Measurements from ENCODE around the gene LPCAT2.

DNA sequence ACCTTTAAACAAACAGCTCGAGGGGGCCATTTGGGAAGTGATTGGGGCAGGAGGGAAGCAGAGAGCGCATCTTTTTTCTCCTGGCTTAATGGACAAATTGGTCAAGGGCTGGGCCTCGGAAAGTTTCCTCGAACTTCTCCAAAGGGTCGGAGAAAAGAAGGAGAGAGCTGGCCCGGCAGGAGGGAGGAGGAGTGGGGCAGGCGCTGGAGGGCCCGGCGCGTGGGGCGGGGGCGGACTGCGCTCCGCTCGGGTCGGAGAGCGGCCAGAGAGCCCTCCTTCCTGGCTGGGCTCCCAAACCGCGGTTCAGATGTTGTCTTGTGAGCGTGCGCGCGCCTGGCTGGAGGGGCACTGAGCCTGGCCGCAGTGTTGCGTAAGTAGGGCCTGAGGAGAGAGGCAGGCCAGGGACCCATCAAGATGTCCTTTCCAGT is 28.6 kb upstream of the LPCAT2 start:
- TF ChIP-seq, protein P1, sequence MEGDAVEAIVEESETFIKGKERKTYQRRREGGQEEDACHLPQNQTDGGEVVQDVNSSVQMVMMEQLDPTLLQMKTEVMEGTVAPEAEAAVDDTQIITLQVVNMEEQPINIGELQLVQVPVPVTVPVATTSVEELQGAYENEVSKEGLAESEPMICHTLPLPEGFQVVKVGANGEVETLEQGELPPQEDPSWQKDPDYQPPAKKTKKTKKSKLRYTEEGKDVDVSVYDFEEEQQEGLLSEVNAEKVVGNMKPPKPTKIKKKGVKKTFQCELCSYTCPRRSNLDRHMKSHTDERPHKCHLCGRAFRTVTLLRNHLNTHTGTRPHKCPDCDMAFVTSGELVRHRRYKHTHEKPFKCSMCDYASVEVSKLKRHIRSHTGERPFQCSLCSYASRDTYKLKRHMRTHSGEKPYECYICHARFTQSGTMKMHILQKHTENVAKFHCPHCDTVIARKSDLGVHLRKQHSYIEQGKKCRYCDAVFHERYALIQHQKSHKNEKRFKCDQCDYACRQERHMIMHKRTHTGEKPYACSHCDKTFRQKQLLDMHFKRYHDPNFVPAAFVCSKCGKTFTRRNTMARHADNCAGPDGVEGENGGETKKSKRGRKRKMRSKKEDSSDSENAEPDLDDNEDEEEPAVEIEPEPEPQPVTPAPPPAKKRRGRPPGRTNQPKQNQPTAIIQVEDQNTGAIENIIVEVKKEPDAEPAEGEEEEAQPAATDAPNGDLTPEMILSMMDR (conservative IDR thresholded peaks at IDR 0.05; ENCODE audit: low read depth in 2 of 2) = no peak
- TF ChIP-seq EZH2 (IDR thresholded peaks at IDR 0.05; ENCODE audit: low read depth, unreplicated experiment) (peak; percentile 31), CREB1 (CRISPR knock-in tag; IDR thresholded peaks at IDR 0.05; ENCODE audit: low read depth) (no peak)
